Hematopoietic multipotent progenitor cell treated with erythropoietin and hydrocortisone succinate and interleukin-3 and kit ligand, for 15 days (in vitro differentiated cells): Measurements from ENCODE around the gene AGBL4.
"Not testable (repeated sequence)": the region's sequence is repeated elsewhere in the genome, so short reads cannot be mapped to it uniquely, and the experiment has no call there.

ENCODE experiments used
- DNase-seq: peaks from one replicate; pipeline ENCODE4 v3.0.0-alpha.2; 2015; ENCODE audit warnings: low spot score

AGBL4 gene

DNA sequence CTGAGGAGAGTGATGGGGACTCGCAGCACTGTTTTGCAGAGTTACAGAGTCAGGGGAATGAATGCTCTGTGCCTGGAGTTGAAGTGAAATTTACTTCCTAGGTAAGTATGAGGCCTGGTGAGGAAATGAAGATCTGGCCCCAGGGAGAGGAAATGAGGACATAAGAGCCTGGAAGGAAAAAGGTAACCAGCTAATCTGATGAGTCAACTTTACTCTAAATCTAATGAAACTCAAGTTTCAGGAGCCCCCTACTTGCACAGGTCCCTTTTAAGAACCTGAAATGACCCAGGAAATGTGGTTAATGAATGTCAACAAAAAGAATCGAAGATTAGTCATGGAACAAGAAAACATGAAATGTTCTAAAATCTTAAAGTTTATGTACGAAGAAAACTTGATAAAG is 599.0 kb downstream of the AGBL4 start:
- DNase-seq, result no peak

GRCh38 chr1:49416758-49417157 is 607.0 kb downstream of the AGBL4 start:
- DNase-seq, result no peak

DNA sequence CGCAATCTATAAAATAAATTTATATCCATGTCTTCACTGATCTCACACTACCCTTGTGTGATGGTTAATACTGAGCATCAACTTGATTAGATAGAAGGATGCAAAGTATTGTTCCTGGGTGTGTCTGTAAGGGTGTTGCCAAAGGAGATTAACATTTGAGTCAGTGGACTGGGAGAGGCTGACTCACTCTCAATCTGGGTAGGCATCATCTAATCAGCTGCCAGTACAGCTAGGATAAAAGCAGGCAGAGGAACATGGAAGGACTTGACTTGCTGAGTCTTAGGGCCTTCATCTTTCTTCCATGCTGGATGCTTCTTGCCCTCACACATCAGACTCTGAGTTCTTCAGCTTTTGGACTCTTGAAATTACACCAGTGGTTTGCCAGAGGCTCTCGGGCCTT is 615.4 kb downstream of the AGBL4 start:
- DNase-seq, result no peak

DNA sequence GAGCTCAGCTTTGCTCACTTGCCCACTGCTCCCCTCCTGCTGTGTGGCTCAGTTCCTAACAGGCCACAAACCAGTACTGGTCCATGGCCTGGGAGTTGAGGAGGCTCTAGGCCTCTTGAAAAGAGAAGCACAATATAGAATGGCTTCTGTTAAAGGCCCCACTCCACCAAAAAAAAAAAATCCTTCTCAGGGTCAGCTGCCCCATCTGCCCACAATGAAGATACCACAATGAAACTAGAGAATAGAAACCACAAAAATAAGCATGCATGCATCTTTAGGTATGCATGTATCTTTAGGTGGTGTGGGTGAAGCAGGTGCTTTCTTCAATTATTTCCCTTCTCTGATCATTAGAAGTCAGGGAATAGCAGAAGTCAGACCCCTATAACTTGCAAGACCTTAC is 626.7 kb downstream of the AGBL4 start:
- no peak for DNase-seq

- DNase-seq, result no peak
These were observed 629.6 kb downstream of the AGBL4 start for GRCh38 chr1:49394200-49394599.

GRCh38 chr1:49389699-49390098 is 634.1 kb downstream of the AGBL4 start:
- DNase-seq, result no peak

- DNase-seq, result no peak
These were observed 659.1 kb downstream of the AGBL4 start for GRCh38 chr1:49364676-49365075.

GRCh38 chr1:49363628-49364027 is 660.1 kb downstream of the AGBL4 start:
- no peak for DNase-seq

DNA sequence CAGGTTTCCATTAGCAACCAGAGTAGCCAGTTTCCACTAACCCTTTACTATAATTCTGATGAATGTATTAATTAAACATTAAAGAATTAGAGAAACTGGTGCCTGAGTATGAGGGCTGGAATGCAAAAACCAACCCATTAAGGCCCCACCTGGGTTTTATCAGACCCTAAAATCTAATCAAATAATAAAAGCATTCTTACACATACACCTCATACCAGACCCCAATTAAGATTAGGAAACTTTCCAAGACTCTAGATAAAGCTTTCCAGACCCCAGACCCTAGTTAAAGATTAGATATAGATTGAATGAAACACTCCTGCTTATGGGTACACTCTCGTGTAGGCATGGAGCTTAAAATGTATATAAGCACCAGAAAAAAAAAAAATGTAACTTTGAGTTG is 665.7 kb downstream of the AGBL4 start:
- DNase-seq, result no peak

DNA sequence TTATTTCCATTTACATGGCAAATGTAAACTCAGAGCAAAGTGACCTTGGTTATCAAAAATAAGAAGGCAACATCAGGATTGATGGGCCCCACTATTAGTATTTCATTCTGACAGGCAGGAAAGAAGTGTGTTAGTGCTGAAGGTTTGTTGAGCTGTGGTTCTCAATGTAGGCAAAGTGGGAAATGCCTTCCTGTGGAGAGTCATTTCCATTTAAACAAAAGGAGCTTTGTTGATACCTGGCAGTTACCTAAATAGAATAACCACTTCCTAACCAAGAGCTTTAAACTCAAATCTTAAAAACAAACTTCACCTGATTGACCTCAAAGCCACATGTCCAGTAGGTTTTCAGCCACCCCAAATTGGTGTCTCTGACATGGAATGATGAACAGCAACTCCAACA is 667.2 kb downstream of the AGBL4 start:
- DNase-seq, result no peak

- DNase-seq, result no peak
These were observed 672.0 kb downstream of the AGBL4 start for GRCh38 chr1:49351768-49352167.

DNA sequence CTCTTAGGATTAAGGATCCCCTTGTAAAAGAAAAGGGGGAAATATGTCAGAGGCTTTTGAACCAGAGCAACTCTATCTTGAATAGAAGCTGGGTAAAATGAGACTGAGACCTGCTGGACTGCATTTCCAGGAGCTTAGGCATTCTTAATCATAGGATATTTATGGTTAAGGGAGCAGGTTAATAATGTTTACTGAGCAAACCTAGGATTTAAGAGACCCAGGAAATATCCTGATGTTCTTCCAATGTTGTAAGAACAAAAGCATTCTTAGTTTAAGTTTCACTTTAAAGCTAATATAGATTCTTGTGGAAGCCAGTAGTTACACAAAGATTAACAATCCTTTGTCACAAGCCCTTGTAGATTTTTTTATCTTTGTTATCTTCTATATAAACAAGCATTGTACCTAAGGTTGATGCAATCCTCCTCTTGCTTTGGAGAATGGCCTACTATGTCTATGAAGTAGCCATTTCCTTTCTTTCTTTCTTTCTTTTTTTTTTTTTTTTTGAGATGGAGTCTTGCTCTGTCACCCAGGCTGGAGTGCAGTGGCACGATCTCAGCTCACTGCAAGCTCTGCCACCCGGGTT is 676.9 kb downstream of the AGBL4 start:
- no peak for DNase-seq

DNA sequence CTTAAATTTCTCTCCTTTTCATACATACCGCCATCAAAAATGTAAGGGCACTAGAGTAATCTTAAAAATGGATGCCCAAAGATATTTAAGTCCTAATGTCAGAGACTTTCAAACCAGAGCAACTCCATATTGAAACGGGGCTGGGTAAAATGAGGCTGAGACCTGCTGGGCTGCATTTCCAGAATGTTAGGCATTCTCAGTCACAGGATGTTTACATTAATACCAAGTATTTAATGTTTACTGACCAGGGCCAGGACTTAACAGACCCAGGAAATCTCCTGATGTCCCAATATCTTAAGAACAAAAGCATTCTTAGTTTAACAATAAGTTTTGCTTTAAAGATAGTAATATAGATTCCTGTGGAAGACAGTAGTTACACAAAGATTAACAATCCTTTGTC is 683.2 kb downstream of the AGBL4 start:
- no peak for DNase-seq

GRCh38 chr1:49339043-49339442 is 684.7 kb downstream of the AGBL4 start:
- no peak for DNase-seq

DNA sequence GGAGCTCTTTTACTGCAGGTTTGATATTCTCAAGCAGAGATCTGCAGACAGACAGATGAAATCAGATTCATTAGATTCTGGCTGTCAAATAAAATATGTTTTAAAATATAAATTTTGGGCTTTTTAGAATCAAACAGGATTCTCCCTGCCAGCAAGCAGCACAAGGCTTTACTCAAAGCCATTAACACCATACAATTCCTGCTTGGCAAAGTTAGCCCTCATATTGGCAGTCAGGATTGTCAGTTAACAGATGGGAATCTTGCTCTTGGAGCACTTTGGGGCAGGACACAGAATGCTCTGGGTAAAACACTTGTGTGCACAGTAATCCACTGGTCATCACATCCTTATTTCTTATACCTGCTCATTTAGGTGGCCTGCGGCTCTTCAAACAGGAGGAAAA is 686.5 kb downstream of the AGBL4 start:
- DNase-seq, result no peak

DNA sequence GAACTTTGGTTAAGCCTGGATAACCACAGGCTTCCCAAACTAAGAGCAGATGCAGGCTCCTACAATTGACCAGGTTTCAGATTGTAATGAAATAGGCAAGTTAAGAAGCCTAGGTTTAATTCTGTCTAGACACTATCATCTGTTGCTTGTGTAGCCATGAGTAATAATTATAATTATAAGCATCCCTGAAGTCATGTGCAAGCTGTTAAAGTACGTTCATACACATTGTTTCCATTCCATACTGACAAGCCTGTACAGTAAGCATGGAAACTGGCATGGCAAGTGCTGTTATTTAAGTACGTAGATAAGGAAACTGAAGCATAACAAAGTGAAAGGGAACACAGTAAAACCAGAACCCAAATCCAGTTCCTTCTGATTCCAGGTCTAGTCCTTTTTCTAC is 689.8 kb downstream of the AGBL4 start:
- DNase-seq, result no peak

GRCh38 chr1:49331066-49331852 is 692.5 kb downstream of the AGBL4 start:
- no peak for DNase-seq

DNA sequence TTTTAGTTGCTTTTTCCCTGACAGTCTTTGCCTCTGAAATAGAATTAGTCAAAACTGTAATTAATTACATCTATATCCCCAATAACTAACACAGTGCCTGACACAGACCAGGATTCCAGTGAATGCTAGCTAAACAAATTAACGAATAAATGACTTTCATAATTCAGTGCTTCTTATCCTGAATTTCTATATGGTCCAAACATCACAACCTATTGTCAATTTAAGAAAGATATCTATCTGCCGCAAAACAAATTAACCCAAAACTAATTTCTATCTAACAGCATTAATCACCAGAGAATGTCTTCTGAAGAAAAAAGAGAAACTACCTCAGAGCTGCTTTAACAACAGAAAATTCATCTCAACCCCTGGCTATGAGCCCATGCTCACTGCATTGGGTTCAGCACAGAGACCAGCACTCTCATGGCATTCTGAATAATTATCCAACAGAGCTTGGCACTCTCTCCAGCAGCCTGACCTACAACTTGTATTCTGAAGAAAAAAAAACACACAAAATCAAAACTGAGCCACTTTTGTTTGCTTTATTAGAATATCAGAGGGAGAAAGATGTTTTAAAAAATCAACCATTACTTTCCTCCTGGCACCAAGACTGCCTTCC is 699.7 kb downstream of the AGBL4 start:
- no peak for DNase-seq

GRCh38 chr1:49320493-49320892 is 703.3 kb downstream of the AGBL4 start:
- DNase-seq, result not testable (repeated sequence)

DNA sequence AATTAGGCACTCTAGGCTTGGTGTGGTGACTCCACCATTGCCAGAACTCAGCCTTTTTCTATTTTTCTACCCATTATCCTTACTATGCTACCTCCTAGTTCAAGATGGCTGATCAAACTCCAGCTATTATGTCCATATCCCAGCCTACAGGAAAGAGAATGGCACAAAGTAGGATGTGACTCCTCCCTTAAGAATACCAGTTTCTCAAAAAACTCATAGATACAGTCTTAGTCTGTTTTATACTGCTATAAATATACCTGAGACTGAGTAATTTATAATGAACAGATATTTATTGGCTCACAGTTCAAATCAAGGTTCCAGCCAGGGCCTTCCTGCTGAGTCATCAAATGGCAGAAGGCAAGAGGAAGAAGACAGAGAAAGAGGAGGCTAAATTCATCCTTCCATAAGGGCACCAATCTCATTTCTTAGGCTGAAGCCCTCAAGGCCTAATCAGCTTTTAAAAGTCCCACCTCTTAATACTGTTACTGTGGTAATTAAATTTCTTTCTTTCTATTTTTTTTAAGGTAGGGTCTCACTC is 704.3 kb downstream of the AGBL4 start:
- no peak for DNase-seq

GRCh38 chr1:49318218-49318617 is 705.5 kb downstream of the AGBL4 start:
- DNase-seq, result no peak

DNA sequence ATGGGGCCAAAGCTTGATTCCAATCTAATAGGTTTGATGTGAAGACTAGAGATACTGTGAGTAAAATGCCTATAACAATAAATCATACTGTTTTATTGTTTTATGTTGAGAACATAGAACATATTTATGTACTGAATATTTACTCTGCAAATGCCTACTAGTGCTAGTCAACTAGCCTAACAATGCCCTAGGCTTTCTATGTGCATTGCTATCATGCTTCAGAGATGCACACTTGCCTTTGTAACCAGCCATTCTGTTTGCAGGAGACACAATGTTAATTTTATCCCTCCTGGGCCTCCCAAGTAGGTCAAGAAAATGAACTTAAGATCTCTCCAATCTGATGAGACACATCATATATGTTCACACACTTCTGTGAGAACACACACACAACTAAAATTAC is 716.3 kb downstream of the AGBL4 start:
- no peak for DNase-seq

GRCh38 chr1:49306507-49307070 is 717.2 kb downstream of the AGBL4 start:
- no peak for DNase-seq
